HG02885 (cell line): ENCODE results near the gene CRY2.

ENCODE experiments used
- ATAC-seq: cut with Tn5 transposase; IDR thresholded peaks from one replicate; pipeline ENCODE4 v1.9.1; 2021; ENCODE audit warnings: mild to moderate bottlenecking; ENCODE audit not compliant: unreplicated experiment, poor library complexity

Gene CRY2

DNA sequence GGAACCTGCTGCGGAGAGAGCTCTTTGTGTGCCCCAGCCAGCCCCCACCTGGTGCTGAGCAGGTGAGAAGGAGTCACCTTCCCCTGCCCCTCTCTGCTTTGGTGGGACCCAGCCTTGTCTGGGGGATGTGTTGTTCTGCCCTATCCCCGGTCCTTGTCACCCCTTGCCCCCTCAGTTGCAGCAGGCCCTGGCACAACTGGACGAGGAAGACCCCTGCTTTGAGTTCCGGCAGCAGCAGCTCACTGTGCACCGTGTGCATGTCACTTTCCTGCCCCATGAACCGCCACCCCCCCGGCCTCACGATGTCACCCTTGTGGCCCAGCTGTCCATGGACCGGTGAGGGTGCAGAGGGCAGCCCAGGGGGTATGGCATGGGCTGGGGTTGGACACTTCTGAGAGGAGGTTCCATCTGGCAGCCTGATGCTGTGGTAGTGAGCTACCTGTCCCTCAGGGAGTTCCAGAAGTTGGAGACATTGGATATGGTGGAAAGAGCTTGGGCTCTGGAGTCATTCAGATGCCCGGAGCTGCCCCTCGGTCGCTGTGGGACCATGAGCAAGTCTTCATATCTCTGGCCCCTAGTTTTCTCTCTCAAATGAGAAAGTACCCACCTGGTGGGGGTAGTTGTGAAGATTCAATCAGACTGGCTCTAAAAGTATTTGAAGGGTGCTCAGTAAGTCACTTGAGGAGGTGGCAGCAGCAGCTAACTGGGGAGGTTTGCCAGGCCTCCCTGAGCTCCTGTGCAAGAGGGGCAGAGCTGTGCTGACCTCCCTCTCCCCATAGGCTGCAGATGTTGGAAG is 79.5 kb downstream of the CRY2 start:
- no peak for ATAC-seq

DNA sequence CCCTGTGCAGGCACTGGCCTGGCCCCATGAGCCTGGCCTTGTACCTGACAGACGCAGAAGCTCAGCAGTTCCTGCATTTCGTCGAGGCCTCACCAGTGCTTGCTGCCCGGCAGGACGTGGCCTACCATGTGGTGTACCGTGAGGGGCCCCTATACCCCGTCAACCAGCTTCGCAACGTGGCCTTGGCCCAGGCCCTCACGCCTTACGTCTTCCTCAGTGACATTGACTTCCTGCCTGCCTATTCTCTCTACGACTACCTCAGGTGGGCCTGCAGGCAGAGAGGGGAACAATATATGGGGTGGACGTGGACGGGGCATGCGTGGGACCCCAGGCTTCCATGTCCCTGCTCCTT is 80.0 kb downstream of the CRY2 start:
- ATAC-seq = no peak

DNA sequence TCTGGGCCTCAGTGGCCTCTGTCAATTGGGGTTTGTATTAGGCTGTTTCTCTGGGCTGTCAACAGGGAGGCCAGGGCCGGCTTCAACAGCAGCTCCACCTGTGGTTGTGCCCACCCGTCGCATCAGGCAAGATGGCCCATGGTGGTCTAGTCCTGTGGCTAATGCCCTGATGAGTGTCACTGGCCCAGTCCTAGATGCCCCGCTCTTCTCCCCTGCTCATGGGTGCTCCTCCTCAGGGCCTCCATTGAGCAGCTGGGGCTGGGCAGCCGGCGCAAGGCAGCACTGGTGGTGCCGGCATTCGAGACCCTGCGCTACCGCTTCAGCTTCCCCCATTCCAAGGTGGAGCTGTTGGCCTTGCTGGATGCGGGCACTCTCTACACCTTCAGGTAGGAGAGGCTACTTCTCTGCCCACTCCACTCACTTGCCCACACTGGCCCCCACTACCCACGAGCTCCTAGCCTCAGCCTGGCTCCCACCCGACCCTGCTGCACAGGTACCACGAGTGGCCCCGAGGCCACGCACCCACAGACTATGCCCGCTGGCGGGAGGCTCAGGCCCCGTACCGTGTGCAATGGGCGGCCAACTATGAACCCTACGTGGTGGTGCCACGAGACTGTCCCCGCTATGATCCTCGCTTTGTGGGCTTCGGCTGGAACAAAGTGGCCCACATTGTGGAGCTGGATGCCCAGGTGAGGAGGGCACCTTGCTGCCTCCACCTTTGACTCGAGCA is 80.6 kb downstream of the CRY2 start:
- no peak for ATAC-seq

DNA sequence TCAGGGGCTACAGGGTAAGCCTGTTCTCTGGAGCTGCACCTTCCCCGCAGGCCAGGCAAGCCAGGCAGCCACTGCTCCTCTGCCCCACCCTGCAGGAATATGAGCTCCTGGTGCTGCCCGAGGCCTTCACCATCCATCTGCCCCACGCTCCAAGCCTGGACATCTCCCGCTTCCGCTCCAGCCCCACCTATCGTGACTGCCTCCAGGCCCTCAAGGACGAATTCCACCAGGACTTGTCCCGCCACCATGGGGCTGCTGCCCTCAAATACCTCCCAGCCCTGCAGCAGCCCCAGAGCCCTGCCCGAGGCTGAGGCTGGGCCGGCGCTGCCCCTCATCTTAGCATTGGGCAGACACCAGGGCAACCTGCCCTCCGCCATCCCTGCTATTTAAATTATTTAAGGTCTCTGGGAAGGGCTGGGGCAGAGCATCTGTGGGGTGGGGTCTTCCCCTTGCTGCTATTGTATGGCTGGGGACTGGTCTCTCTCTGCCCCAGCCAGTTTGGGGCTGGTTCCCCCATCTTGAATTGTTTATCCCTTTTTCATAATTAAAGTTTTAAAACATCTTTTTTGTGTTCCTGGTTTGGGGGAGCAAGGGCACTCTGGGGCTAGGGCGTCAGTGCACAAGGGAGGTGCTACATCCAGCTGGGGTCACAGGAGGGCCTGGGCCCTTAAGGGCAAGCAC is 81.4 kb downstream of the CRY2 start:
- no peak for ATAC-seq

DNA sequence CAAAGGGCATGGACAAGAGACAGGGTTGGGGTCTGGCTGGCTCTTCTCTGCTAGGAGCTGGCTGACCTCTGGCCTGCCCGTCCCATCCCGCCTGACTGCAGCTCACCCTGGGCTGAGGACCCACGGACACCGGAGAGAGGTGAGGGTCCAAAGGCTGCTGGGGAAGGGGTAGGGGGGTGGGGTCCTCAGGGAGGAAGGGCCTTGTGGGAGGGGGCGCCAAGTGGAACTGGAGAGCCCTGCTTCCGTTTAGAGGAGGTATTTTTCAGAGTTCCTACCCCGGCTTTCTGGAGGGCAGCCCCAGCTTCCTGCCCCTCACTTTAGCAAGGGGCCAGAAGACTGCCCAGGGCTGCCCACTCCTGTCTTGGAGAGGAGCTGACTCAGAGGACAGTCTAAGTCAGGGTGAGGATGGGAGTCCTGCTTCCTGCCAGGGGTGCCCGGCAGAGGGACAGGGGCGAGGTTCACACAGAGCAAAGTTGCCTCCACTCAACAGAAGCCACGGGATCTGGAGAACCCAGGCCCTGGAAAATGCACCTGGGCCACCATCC is 82.3 kb downstream of the CRY2 start:
- no peak for ATAC-seq

DNA sequence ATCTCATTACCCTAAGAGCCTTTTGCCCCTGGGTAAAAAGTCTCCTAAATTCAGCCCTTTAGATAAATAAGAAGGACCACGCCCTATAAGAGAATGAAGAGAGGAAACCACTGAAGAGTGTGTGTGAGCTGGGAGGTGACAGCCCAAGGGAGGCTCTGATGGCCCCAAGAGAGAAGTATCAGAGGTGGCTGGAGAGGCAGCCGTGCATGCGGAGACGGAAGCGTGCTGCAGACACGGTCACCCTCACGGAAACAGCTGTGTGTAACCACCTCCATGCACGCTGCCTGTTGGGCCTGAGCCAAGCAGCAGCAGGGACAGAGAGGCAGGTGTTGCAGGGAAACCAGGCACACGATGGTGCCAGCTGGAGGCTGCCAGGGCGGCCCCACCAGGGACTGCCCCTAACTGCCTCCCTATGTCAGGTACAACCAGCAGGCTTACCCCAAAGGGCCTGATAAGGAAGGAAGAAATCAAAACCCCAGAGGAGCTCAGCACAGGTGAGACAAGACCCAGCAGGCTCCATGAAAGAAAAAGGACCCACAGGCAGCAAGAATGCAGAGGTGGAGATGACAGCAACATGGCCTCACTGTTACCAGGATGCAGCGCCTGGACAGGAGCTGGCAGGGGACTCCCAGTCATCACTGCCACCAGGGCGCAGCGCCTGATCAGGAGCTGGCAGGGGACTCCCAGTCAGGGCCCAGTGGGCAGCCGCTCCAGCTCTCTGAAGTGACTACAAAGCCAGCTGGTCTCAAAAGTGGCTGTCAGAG is 82.9 kb downstream of the CRY2 start:
- peak; percentile 96 for ATAC-seq

DNA sequence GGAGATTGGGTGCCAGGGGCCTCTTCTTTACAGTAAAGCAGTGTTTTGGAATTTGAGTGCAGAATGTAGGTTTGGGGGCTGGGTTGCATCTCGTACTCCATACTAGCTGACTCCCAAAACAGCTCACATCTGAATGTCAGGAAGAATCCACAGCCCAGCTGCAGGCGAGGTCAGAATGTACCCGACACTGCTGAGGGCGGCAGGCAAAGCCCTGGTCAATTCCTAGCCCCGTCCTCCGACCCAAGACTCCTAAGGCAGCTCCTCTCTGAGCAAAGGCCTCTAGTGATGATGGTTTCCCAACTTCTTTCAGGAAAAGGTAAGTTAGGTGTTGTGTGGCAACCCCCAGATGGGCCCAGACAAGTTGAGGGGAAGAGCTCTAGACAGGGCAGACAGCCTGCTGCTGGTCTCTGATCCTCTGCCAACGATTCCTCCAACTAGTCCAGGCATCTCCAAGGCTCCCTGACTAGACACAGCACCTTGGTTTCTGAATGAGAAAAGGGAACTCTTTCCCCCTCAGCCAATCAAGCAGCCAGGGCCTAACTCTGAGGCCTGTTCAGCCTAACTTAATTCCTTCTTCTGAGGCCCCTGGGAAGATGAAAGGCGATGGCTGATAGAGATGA is 83.8 kb downstream of the CRY2 start:
- no peak for ATAC-seq

DNA sequence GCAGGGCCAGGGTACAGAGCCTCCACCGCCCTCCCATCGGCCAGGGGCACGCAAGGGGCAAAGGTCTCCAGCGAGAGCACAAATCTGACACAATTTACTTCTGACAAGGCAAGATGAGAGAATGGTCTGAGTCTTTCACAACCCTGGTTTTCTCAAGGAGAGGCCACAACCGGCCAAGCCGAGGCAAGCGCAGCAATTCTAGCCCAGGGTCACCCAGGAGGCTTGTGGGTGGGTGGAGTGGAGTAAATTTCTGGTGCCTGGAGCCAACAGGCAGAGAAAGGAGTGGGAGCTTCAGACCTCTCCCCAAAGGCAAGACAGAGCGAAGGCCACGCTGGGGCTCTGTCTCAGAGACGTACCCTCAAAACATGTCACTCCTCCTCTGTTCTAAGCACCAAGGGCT is 84.5 kb downstream of the CRY2 start:
- ATAC-seq = no peak

DNA sequence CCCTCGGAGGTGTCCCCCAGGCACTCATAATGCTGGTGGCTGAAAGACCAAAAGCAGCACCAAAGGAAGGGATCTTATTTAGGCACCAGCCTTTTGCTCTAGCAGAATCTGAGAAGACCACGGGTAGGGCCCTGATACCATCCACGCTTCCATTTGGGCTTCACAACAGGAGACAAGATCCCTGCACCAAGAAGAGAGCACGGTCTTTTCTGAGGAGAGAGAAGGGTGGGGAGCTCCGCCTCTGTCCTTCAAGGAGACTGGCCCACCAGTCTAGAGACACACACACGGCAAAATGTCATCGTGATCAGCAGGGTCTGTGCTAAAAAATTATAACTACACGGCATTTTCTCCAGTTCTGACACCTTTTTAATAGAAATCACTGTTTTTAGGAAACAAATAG is 84.9 kb downstream of the CRY2 start:
- no peak for ATAC-seq
